Activated T-cell treated with anti-CD3 and anti-CD28 coated beads, Interleukin-2, amount 50 U/mL, for 4 hours (primary cell): ENCODE measurements around the gene WNT16. TPM values are rescaled to one million over a fixed set of nuclear protein-coding genes. Genes with fewer than 3 reads are reported as not detected.

ENCODE experiments used
- ATAC-seq, 2 donors: fragments of 200-7000 bp; cut with Tn5 transposase; one replicate each; pipeline ENCODE4 v1.10.0; 2021
- DNase-seq: peaks from one replicate; pipeline ENCODE4 v3.0.0-alpha.2; 2020
- H3K27me3 Mint-ChIP-seq: one replicate; pipeline ENCODE4 v1.8.0; 2021; ENCODE audit warnings: low read depth, mixed read lengths
- H3K36me3 Mint-ChIP-seq: one replicate; pipeline ENCODE4 v1.8.0; 2022; ENCODE audit warnings: mixed read lengths; ENCODE audit not compliant: insufficient read depth
- H3K4me1 Mint-ChIP-seq: one replicate; pipeline ENCODE4 v1.8.0; 2021; ENCODE audit warnings: low read depth, mixed read lengths
- H3K4me3 Mint-ChIP-seq: one replicate; pipeline ENCODE4 v1.8.0; 2021; ENCODE audit warnings: mild to moderate bottlenecking, moderate library complexity, mixed read lengths
- H3K9me3 Mint-ChIP-seq: one replicate; pipeline ENCODE4 v1.8.0; 2021; ENCODE audit warnings: mixed read lengths
- total RNA-seq, 3 donors: library from RNA; stranded (reverse); gene quantifications; one replicate each; pipeline ENCODE4 v1.2.1, GENCODE V29; 2021

WNT16 gene
- total RNA-seq, 3 donors from 2014 or later = 0.16 to 0.23 TPM; not detected in 1

GRCh38 chr7:121323515-121324302 is 5.1 kb upstream of the WNT16 start:
- Mint-ChIP-seq H3K4me3 (no peak overlapping the region), H3K27me3 (peaks cover 30% of the 10 kb centered on the region), H3K36me3 (no peaks in the 10 kb centered on the region), H3K9me3 (no peaks in the 10 kb centered on the region), H3K4me1 (peaks cover 4% of the 10 kb centered on the region)
- ATAC-seq (no peak), DNase-seq (no peak)

GRCh38 chr7:121327671-121328070 is 1.1 kb upstream of the WNT16 start:
- H3K4me3 Mint-ChIP-seq = no peak overlapping the region
- H3K36me3 Mint-ChIP-seq = no peaks in the 10 kb centered on the region
- peaks cover 56% of the 10 kb centered on the region for H3K27me3 Mint-ChIP-seq
- DNase-seq (no peak), ATAC-seq (no peak)
- no peaks in the 10 kb centered on the region for H3K9me3 Mint-ChIP-seq
- H3K4me1 Mint-ChIP-seq = peaks cover 20% of the 10 kb centered on the region

GRCh38 chr7:121329191-121330052 is 622 bp downstream of the WNT16 start:
- DNase-seq = no peak
- H3K27me3 Mint-ChIP-seq = peaks cover 57% of the 10 kb centered on the region
- H3K36me3 Mint-ChIP-seq = no peaks in the 10 kb centered on the region
- H3K4me3 Mint-ChIP-seq = peak overlapping the region; percentile 61
- no peaks in the 10 kb centered on the region for H3K9me3 Mint-ChIP-seq
- peak; percentile 53 to 59 for ATAC-seq
- peaks cover 20% of the 10 kb centered on the region for H3K4me1 Mint-ChIP-seq

GRCh38 chr7:121330053-121330833 is 1.4 kb downstream of the WNT16 start:
- peak; percentile 9 to 22 for ATAC-seq
- no peak for DNase-seq
- no peaks in the 10 kb centered on the region for H3K36me3 Mint-ChIP-seq
- H3K9me3 Mint-ChIP-seq = no peaks in the 10 kb centered on the region
- H3K27me3 Mint-ChIP-seq = peaks cover 56% of the 10 kb centered on the region
- peaks cover 20% of the 10 kb centered on the region for H3K4me1 Mint-ChIP-seq
- peak overlapping the region; percentile 61 for H3K4me3 Mint-ChIP-seq

GRCh38 chr7:121331048-121331447 is 2.2 kb downstream of the WNT16 start:
- H3K27me3 Mint-ChIP-seq = peaks cover 57% of the 10 kb centered on the region
- peaks cover 20% of the 10 kb centered on the region for H3K4me1 Mint-ChIP-seq
- H3K4me3 Mint-ChIP-seq = no peak overlapping the region
- DNase-seq = no peak
- no peaks in the 10 kb centered on the region for H3K36me3 Mint-ChIP-seq
- no peak for ATAC-seq
- no peaks in the 10 kb centered on the region for H3K9me3 Mint-ChIP-seq

- H3K9me3 Mint-ChIP-seq = no peaks in the 10 kb centered on the region
- H3K36me3 Mint-ChIP-seq = no peaks in the 10 kb centered on the region
- peaks cover 51% of the 10 kb centered on the region for H3K27me3 Mint-ChIP-seq
- no peak overlapping the region for H3K4me3 Mint-ChIP-seq
- H3K4me1 Mint-ChIP-seq = peaks cover 20% of the 10 kb centered on the region
- DNase-seq (no peak), ATAC-seq (no peak)
These were observed 2.8 kb downstream of the WNT16 start for GRCh38 chr7:121331574-121331973.

- ATAC-seq = no peak
- Mint-ChIP-seq H3K36me3 (peaks cover 6% of the 10 kb centered on the region), H3K9me3 (no peaks in the 10 kb centered on the region)
These were observed 5.6 kb downstream of the WNT16 start for GRCh38 chr7:121334376-121334775.

GRCh38 chr7:121334875-121335648 is 6.3 kb downstream of the WNT16 start:
- no peak overlapping the region for H3K4me3 Mint-ChIP-seq
- ATAC-seq (no peak), DNase-seq (no peak)
- peaks cover 24% of the 10 kb centered on the region for H3K27me3 Mint-ChIP-seq
- H3K9me3 Mint-ChIP-seq = no peaks in the 10 kb centered on the region
- H3K36me3 Mint-ChIP-seq = peaks cover 6% of the 10 kb centered on the region
- H3K4me1 Mint-ChIP-seq = peaks cover 5% of the 10 kb centered on the region

More at GRCh38 chr7:121334376-121334775, 5.6 kb downstream of the WNT16 start:
- H3K4me1 Mint-ChIP-seq = peaks cover 11% of the 10 kb centered on the region
- H3K4me3 Mint-ChIP-seq = no peak overlapping the region
- DNase-seq = no peak
- H3K27me3 Mint-ChIP-seq = peaks cover 29% of the 10 kb centered on the region

GRCh38 chr7:121336579-121336978 is 7.8 kb downstream of the WNT16 start:
- H3K4me1 Mint-ChIP-seq = no peaks in the 10 kb centered on the region
- no peak for DNase-seq

GRCh38 chr7:121337398-121337797 is 8.6 kb downstream of the WNT16 start:
- Mint-ChIP-seq H3K4me1 (no peaks in the 10 kb centered on the region), H3K9me3 (no peaks in the 10 kb centered on the region), H3K4me3 (no peak overlapping the region), H3K36me3 (peaks cover 10% of the 10 kb centered on the region), H3K27me3 (peaks cover 10% of the 10 kb centered on the region)
- ATAC-seq (no peak), DNase-seq (no peak)

More at GRCh38 chr7:121336579-121336978, 7.8 kb downstream of the WNT16 start:
- ATAC-seq = no peak
- Mint-ChIP-seq H3K9me3 (no peaks in the 10 kb centered on the region), H3K36me3 (peaks cover 6% of the 10 kb centered on the region), H3K27me3 (peaks cover 13% of the 10 kb centered on the region), H3K4me3 (no peak overlapping the region)

GRCh38 chr7:121339082-121339481 is 10.3 kb downstream of the WNT16 start:
- Mint-ChIP-seq H3K27me3 (peaks cover 10% of the 10 kb centered on the region), H3K4me1 (no peaks in the 10 kb centered on the region), H3K4me3 (no peak overlapping the region), H3K9me3 (no peaks in the 10 kb centered on the region), H3K36me3 (peaks cover 14% of the 10 kb centered on the region)
- DNase-seq = no peak
- no peak for ATAC-seq

- no peaks in the 10 kb centered on the region for H3K27me3 Mint-ChIP-seq
- peaks cover 21% of the 10 kb centered on the region for H3K36me3 Mint-ChIP-seq
- no peaks in the 10 kb centered on the region for H3K9me3 Mint-ChIP-seq
- no peak for DNase-seq
- no peak overlapping the region for H3K4me3 Mint-ChIP-seq
- no peak for ATAC-seq
- no peaks in the 10 kb centered on the region for H3K4me1 Mint-ChIP-seq
These were observed 13.1 kb downstream of the WNT16 start for GRCh38 chr7:121341933-121342332.

GRCh38 chr7:121342631-121343030 is 13.8 kb downstream of the WNT16 start:
- H3K27me3 Mint-ChIP-seq = no peaks in the 10 kb centered on the region
- H3K9me3 Mint-ChIP-seq = no peaks in the 10 kb centered on the region
- H3K4me3 Mint-ChIP-seq = no peak overlapping the region
- H3K4me1 Mint-ChIP-seq = no peaks in the 10 kb centered on the region
- ATAC-seq (no peak), DNase-seq (no peak)
- H3K36me3 Mint-ChIP-seq = peaks cover 25% of the 10 kb centered on the region
